ENCODE data around the gene RALY.

GRCh38 chr20:33995053-33995831 lies 1.5 kb downstream of the RALY start:
- TF ChIP-seq CTCF (IDR thresholded peaks at IDR 0.05) (no peak), POLR2A (IDR thresholded peaks at IDR 0.05) (no peak)

Data from testis (tissue), 2 donors.